ENCODE results near the gene CDC25A.

- no peak for TF ChIP-seq CTCF (IDR thresholded peaks at IDR 0.05)
- no peak for TF ChIP-seq POLR2A (IDR thresholded peaks at IDR 0.05)
- no peak for TF ChIP-seq EP300 (IDR thresholded peaks at IDR 0.05)
These were observed 3.9 kb downstream of the CDC25A start for GRCh38 chr3:48184299-48184698.
